A549 (cell line): ENCODE data around the gene PNMA1.

Experiments used
- CTCF ChIP-seq: fragments of >200 bp; sonication (Bioruptor Twin); formaldehyde crosslinking; IDR thresholded peaks from 3 replicates; pipeline ENCODE4 v1.5.1; 2016
- HDAC2 ChIP-seq: fragments of 200-600 bp; sonication (generic); IDR thresholded peaks from 2 replicates; pipeline ENCODE4 v1.6.1; 2016
- ZNF302 ChIP-seq: fragments of 250-450 bp; sonication (Bioruptor Pico); IDR thresholded peaks from 2 replicates; pipeline ENCODE4 v1.9.0; 2021; ENCODE audit warnings: inconsistent platforms, mild to moderate bottlenecking, moderate library complexity

- TF ChIP-seq HDAC2 (no peak), ZNF302 (CRISPR knock-in tag) (no peak), CTCF (no peak)
Observed at GRCh38 chr14:73713206-73713802, 880 bp downstream of the PNMA1 start.
